ENCODE results near the gene ISG20L2. TPM values are rescaled to one million over a fixed set of nuclear protein-coding genes. Genes with fewer than 3 reads are reported as not detected.

Gene ISG20L2
- polyA plus RNA-seq, 2 of the 4 experiments (the other 2 are of a cell fraction) = 29.6 to 42.5 TPM

DNA sequence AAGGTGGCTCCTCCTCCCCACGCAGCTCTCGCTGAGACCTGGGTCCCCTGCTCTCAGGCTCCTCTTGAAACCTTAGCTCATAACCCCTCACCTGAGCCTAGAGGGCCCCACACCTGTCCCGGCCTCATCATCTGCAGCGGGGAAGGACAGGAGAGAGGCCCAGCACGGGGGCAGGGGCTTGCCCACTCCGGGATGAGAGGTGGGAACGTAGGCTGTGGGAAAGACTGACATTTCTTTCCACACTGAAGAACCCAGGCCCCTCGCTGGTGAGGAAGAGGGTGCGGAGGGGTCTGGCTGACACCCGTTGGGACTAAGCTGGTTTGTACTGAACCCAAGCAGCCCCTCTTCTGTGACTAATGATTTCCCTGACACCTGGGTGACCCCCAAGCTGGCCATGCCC lies 37.4 kb downstream of the ISG20L2 start:
- Histone ChIP-seq H3K27ac (peak overlapping the region in 1 of 2 experiments; percentile 63; a peak in 3 of 6 replicates), H3K4me3 (no peak overlapping the region), H3K4me1 (peaks cover 51% of the 10 kb centered on the region), H3K4me2 (peak overlapping the region; percentile 25), H3K9me3 (no peaks in the 10 kb centered on the region)
- POLR2A ChIA-PET = interaction anchor here (1.1 to 2.8 kb wide), 2 partner anchors 35 to 37 kb away, joined by 8 to 15 read pairs; partner anchors contain the start of genes ISG20L2 and METTL25B
- ATAC-seq (no peak), FAIRE-seq (no peak), DNase-seq (ENCODE audit: low read depth in 1 of 2, low spot score in 1 of 2) (no peak)
- WGBS (ENCODE audit: missing lambda C conversion rate) = 88% methylated on average over 10 of the region's 10 CpGs
- CTCF ChIA-PET = interaction anchor here (0.9 to 52.1 kb wide), 15 partner anchors 15 to 332 kb away, joined by 3 to 2258 read pairs (median 27); partner anchors contain the start of genes CRABP2, HAPLN2, HDGF and INSRR
- TF ChIP-seq, protein P1, sequence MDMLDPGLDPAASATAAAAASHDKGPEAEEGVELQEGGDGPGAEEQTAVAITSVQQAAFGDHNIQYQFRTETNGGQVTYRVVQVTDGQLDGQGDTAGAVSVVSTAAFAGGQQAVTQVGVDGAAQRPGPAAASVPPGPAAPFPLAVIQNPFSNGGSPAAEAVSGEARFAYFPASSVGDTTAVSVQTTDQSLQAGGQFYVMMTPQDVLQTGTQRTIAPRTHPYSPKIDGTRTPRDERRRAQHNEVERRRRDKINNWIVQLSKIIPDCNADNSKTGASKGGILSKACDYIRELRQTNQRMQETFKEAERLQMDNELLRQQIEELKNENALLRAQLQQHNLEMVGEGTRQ (IDR thresholded peaks at IDR 0.05) = no peak
- no peak for TF ChIP-seq HDAC2 (IDR thresholded peaks at IDR 0.05)
- no peak for TF ChIP-seq ESRRA (IDR thresholded peaks at IDR 0.05; ENCODE audit: borderline replicate concordance, low read length)
- TF ChIP-seq, protein P2, sequence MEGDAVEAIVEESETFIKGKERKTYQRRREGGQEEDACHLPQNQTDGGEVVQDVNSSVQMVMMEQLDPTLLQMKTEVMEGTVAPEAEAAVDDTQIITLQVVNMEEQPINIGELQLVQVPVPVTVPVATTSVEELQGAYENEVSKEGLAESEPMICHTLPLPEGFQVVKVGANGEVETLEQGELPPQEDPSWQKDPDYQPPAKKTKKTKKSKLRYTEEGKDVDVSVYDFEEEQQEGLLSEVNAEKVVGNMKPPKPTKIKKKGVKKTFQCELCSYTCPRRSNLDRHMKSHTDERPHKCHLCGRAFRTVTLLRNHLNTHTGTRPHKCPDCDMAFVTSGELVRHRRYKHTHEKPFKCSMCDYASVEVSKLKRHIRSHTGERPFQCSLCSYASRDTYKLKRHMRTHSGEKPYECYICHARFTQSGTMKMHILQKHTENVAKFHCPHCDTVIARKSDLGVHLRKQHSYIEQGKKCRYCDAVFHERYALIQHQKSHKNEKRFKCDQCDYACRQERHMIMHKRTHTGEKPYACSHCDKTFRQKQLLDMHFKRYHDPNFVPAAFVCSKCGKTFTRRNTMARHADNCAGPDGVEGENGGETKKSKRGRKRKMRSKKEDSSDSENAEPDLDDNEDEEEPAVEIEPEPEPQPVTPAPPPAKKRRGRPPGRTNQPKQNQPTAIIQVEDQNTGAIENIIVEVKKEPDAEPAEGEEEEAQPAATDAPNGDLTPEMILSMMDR (IDR thresholded peaks at IDR 0.05) = no peak
- TF ChIP-seq NR3C1 (IDR thresholded peaks at IDR 0.05) = no peak
- TF ChIP-seq, protein P3, sequence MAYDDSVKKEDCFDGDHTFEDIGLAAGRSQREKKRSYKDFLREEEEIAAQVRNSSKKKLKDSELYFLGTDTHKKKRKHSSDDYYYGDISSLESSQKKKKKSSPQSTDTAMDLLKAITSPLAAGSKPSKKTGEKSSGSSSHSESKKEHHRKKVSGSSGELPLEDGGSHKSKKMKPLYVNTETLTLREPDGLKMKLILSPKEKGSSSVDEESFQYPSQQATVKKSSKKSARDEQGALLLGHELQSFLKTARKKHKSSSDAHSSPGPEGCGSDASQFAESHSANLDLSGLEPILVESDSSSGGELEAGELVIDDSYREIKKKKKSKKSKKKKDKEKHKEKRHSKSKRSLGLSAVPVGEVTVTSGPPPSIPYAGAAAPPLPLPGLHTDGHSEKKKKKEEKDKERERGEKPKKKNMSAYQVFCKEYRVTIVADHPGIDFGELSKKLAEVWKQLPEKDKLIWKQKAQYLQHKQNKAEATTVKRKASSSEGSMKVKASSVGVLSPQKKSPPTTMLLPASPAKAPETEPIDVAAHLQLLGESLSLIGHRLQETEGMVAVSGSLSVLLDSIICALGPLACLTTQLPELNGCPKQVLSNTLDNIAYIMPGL (CRISPR knock-in tag; IDR thresholded peaks at IDR 0.05; ENCODE audit: borderline replicate concordance) = no peak
- no peak for TF ChIP-seq NFE2L2 (conservative IDR thresholded peaks at IDR 0.05; ENCODE audit: low read length)
- no peak for TF ChIP-seq CBX8 (IDR thresholded peaks at IDR 0.05)
- no peak for TF ChIP-seq RFX5 (IDR thresholded peaks at IDR 0.05)
- TF ChIP-seq TP53 (CRISPR knock-in tag; IDR thresholded peaks at IDR 0.05) = no peak
- TF ChIP-seq FOXS1 (CRISPR knock-in tag; IDR thresholded peaks at IDR 0.05) = no peak

DNA sequence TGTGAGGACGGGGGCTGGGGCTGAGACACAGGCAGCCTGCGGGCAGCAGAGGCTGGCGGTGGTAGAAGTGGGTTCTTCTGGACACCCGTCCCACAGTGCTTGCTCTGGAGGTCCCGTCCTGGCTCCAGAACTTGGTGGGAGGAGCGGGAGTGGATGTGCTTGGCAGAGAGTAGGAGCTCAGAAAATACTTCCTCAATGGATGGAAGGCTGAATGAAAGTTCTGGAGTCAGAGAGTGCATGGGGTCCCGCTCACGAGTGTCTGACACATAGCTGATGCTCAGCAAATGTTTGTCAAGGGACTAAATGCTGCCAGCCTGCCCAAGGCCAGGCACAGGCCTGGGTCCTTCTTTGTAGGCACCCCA lies 37.9 kb downstream of the ISG20L2 start:
- FAIRE-seq = no peak
- no peak for ATAC-seq
- CTCF ChIA-PET = interaction anchor here (0.6 to 52.1 kb wide), 25 partner anchors 14 to 583 kb away, joined by 3 to 2258 read pairs (median 11); partner anchors contain the start of genes CRABP2, HAPLN2, HDGF and INSRR
- TF ChIP-seq NFE2L2 (conservative IDR thresholded peaks at IDR 0.05; ENCODE audit: low read length) = no peak
- TF ChIP-seq, protein P4, sequence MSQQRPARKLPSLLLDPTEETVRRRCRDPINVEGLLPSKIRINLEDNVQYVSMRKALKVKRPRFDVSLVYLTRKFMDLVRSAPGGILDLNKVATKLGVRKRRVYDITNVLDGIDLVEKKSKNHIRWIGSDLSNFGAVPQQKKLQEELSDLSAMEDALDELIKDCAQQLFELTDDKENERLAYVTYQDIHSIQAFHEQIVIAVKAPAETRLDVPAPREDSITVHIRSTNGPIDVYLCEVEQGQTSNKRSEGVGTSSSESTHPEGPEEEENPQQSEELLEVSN (IDR thresholded peaks at IDR 0.05; ENCODE audit: borderline replicate concordance, low read depth) = no peak
- TF ChIP-seq EHMT2 (IDR thresholded peaks at IDR 0.05; ENCODE audit: low read depth) = no peak
- no peak for TF ChIP-seq MYC (IDR thresholded peaks at IDR 0.05; ENCODE audit: borderline replicate concordance, low read length)
- TF ChIP-seq POLR2A (IDR thresholded peaks at IDR 0.05; ENCODE audit: low read length) = no peak
- no peak for TF ChIP-seq EP300 (IDR thresholded peaks at IDR 0.05)
- no peak for TF ChIP-seq POLR2AphosphoS2 (conservative IDR thresholded peaks at IDR 0.05; ENCODE audit: low read length)
- TF ChIP-seq ZNF302 (CRISPR knock-in tag; IDR thresholded peaks at IDR 0.05) = no peak
- TF ChIP-seq HEYL (CRISPR knock-in tag; IDR thresholded peaks at IDR 0.05) = no peak
- TF ChIP-seq SMC3 (IDR thresholded peaks at IDR 0.05) = no peak
- TF ChIP-seq, protein P5, sequence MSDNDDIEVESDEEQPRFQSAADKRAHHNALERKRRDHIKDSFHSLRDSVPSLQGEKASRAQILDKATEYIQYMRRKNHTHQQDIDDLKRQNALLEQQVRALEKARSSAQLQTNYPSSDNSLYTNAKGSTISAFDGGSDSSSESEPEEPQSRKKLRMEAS (IDR thresholded peaks at IDR 0.05) = no peak
- TF ChIP-seq, protein P6, sequence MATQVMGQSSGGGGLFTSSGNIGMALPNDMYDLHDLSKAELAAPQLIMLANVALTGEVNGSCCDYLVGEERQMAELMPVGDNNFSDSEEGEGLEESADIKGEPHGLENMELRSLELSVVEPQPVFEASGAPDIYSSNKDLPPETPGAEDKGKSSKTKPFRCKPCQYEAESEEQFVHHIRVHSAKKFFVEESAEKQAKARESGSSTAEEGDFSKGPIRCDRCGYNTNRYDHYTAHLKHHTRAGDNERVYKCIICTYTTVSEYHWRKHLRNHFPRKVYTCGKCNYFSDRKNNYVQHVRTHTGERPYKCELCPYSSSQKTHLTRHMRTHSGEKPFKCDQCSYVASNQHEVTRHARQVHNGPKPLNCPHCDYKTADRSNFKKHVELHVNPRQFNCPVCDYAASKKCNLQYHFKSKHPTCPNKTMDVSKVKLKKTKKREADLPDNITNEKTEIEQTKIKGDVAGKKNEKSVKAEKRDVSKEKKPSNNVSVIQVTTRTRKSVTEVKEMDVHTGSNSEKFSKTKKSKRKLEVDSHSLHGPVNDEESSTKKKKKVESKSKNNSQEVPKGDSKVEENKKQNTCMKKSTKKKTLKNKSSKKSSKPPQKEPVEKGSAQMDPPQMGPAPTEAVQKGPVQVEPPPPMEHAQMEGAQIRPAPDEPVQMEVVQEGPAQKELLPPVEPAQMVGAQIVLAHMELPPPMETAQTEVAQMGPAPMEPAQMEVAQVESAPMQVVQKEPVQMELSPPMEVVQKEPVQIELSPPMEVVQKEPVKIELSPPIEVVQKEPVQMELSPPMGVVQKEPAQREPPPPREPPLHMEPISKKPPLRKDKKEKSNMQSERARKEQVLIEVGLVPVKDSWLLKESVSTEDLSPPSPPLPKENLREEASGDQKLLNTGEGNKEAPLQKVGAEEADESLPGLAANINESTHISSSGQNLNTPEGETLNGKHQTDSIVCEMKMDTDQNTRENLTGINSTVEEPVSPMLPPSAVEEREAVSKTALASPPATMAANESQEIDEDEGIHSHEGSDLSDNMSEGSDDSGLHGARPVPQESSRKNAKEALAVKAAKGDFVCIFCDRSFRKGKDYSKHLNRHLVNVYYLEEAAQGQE (IDR thresholded peaks at IDR 0.05) = no peak
- TF ChIP-seq, protein P3 (CRISPR knock-in tag; IDR thresholded peaks at IDR 0.05; ENCODE audit: borderline replicate concordance) = no peak
- TF ChIP-seq, protein P7, sequence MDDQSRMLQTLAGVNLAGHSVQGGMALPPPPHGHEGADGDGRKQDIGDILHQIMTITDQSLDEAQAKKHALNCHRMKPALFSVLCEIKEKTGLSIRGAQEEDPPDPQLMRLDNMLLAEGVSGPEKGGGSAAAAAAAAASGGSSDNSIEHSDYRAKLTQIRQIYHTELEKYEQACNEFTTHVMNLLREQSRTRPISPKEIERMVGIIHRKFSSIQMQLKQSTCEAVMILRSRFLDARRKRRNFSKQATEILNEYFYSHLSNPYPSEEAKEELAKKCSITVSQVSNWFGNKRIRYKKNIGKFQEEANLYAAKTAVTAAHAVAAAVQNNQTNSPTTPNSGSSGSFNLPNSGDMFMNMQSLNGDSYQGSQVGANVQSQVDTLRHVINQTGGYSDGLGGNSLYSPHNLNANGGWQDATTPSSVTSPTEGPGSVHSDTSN (IDR thresholded peaks at IDR 0.05) = no peak
- no peak for TF ChIP-seq NPAS2 (CRISPR knock-in tag; IDR thresholded peaks at IDR 0.05; ENCODE audit: borderline replicate concordance)
- no peak for TF ChIP-seq HDAC2 (IDR thresholded peaks at IDR 0.05)
- TF ChIP-seq NR3C1 (IDR thresholded peaks at IDR 0.05) = no peak
- TF ChIP-seq RNF2 (IDR thresholded peaks at IDR 0.05; ENCODE audit: borderline replicate concordance, low read depth) = no peak

More for the DNA sequence above, 37.9 kb downstream of the ISG20L2 start:
- no peak for DNase-seq (ENCODE audit: low read depth in 1 of 2, low spot score in 1 of 2)
- POLR2A ChIA-PET = interaction anchor here (2.8 kb wide), 1 partner anchor 35 kb away, joined by 15 read pairs; no protein-coding TSS in a partner anchor
- Histone ChIP-seq H3K27ac (no peak overlapping the region; a peak in 1 of 6 replicates), H3K4me3 (no peak overlapping the region), H3K9me3 (no peaks in the 10 kb centered on the region), H3K4me2 (no peak overlapping the region), H3K4me1 (peaks cover 52% of the 10 kb centered on the region)
- WGBS (ENCODE audit: missing lambda C conversion rate) = 73% methylated on average over 8 of the region's 8 CpGs

All from A549 (cell line).